Measurements from ENCODE around the gene ST7L. TPM values are rescaled to one million over a fixed set of nuclear protein-coding genes. Genes with fewer than 3 reads are reported as not detected.
"Not testable (repeated sequence)": the region's sequence is repeated elsewhere in the genome, so short reads cannot be mapped to it uniquely, and the experiment has no call there.

Gene ST7L, protein sequence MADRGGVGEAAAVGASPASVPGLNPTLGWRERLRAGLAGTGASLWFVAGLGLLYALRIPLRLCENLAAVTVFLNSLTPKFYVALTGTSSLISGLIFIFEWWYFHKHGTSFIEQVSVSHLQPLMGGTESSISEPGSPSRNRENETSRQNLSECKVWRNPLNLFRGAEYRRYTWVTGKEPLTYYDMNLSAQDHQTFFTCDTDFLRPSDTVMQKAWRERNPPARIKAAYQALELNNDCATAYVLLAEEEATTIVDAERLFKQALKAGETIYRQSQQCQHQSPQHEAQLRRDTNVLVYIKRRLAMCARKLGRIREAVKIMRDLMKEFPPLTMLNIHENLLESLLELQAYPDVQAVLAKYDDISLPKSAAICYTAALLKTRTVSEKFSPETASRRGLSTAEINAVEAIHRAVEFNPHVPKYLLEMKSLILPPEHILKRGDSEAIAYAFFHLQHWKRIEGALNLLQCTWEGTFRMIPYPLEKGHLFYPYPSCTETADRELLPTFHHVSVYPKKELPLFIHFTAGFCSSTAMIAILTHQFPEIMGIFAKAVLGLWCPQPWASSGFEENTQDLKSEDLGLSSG
- polyA plus RNA-seq, result 7.5 TPM

- peak within 1 kb of the TSS; percentile 97 to 99 (median 98) for H3K4me3 Mint-ChIP-seq
- H3K4me1 Mint-ChIP-seq, result peaks cover 16 to 28% (median 24%) of the 10 kb centered on the region in 3 donors
Measured at GRCh38 chr1:112618721-112619517, at the start of gene ST7L. Gene ST7L, minus strand, starts transcription at chr1:112619141. Its CDS starts 28 bp downstream, at chr1:112619113.

GRCh38 chr1:112666946-112667345 is 48.0 kb upstream of the ST7L start:
- Mint-ChIP-seq H3K36me3 (peaks cover 4% of the 10 kb centered on the region), H3K27me3 (no peaks in the 10 kb centered on the region), H3K27ac (peak overlapping the region in 2 of 3 donors; percentile 2 to 4), H3K4me3 (no peak overlapping the region), H3K9me3 (no peaks in the 10 kb centered on the region), H3K4me1 (peaks cover 3 to 12% (median 6%) of the 10 kb centered on the region in 3 donors)

More at GRCh38 chr1:112618721-112619517, at the start of gene ST7L:
- no peaks in the 10 kb centered on the region for H3K9me3 Mint-ChIP-seq
- H3K27ac Mint-ChIP-seq, result peak within 1 kb of the TSS; percentile 96 to 99 (median 99)
- peaks cover 4% of the 10 kb centered on the region for H3K36me3 Mint-ChIP-seq
- no peaks in the 10 kb centered on the region for H3K27me3 Mint-ChIP-seq

GRCh38 chr1:112665857-112666256 is 46.9 kb upstream of the ST7L start:
- Mint-ChIP-seq H3K4me3 (no peak overlapping the region), H3K27ac (no peak overlapping the region), H3K36me3 (peaks cover 8% of the 10 kb centered on the region), H3K9me3 (no peaks in the 10 kb centered on the region), H3K27me3 (no peaks in the 10 kb centered on the region), H3K4me1 (peaks cover 3 to 12% (median 6%) of the 10 kb centered on the region in 3 donors)

- no peak overlapping the region for H3K4me3 Mint-ChIP-seq
- H3K27ac Mint-ChIP-seq, result peak overlapping the region in 1 of 3 donors; percentile 26
- no peaks in the 10 kb centered on the region for H3K27me3 Mint-ChIP-seq
- peaks cover 1% of the 10 kb centered on the region for H3K36me3 Mint-ChIP-seq
- H3K9me3 Mint-ChIP-seq, result no peaks in the 10 kb centered on the region
- H3K4me1 Mint-ChIP-seq, result peaks cover 7 to 11% (median 7%) of the 10 kb centered on the region in 3 donors
Measured at GRCh38 chr1:112651205-112651604, 32.3 kb upstream of the ST7L start.

DNA sequence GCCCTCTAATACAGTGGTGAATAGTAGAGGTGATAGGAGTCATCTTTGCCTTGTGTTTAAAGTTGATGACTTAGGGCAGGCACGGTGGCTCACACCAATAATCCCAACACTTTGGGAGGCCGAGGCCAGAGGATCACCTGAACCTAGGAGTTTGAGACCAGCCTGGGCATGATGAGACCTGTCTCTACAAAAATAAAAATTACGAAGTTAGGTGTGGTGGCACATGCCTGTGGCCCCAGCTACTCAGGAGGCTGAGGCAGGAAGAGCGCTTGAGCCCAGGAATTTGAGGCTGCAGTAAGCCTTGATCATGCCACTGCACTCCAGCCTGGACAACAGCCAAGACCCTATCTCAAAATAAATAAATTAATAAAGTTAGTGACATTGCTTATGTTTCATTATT is 27.3 kb upstream of the ST7L start:
- H3K4me1 Mint-ChIP-seq, result peaks cover 20 to 24% (median 23%) of the 10 kb centered on the region in 3 donors
- peak overlapping the region in 1 of 3 donors; percentile 21 for H3K27ac Mint-ChIP-seq
- no peaks in the 10 kb centered on the region for H3K9me3 Mint-ChIP-seq
- H3K36me3 Mint-ChIP-seq, result peaks cover 5% of the 10 kb centered on the region
- no peaks in the 10 kb centered on the region for H3K27me3 Mint-ChIP-seq
- H3K4me3 Mint-ChIP-seq, result peak overlapping the region in 1 of 4 donors; percentile 17

GRCh38 chr1:112643080-112643479 is 24.1 kb upstream of the ST7L start:
- Mint-ChIP-seq H3K9me3 (no peaks in the 10 kb centered on the region), H3K4me1 (peaks cover 20 to 23% (median 23%) of the 10 kb centered on the region in 3 donors), H3K27ac (peak overlapping the region in 1 of 3 donors; percentile 31), H3K36me3 (peaks cover 6% of the 10 kb centered on the region), H3K4me3 (peak overlapping the region in 1 of 4 donors; percentile 15), H3K27me3 (no peaks in the 10 kb centered on the region)

- peaks cover 31 to 32% (median 31%) of the 10 kb centered on the region in 3 donors for H3K4me1 Mint-ChIP-seq
Measured at GRCh38 chr1:112640437-112640836, 21.5 kb upstream of the ST7L start.

DNA sequence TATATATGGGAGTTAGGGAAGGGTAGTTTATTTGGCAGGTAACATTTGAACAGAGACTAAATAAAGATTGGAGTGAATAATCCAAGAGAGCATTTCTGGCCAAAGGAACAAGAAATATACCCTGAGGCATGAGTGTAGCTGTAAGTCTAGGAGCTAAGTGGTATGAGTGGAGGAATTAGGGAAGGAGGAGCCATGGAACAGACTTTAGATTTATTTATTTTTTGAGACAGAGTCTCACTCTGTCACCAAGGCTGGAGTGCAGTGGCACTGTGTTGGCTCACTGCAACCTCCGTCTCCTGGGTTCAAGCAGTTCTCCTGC is 19.1 kb upstream of the ST7L start:
- Mint-ChIP-seq H3K9me3 (no peaks in the 10 kb centered on the region), H3K27me3 (no peaks in the 10 kb centered on the region), H3K27ac (peak overlapping the region in 2 of 3 donors; percentile 3 to 88), H3K4me3 (peak overlapping the region in 1 of 4 donors; percentile 61), H3K4me1 (peaks cover 40 to 48% (median 44%) of the 10 kb centered on the region in 3 donors), H3K36me3 (peaks cover 11% of the 10 kb centered on the region)

More at GRCh38 chr1:112640437-112640836, 21.5 kb upstream of the ST7L start:
- not testable (repeated sequence) for H3K27me3 Mint-ChIP-seq, H3K9me3 Mint-ChIP-seq, H3K4me3 Mint-ChIP-seq, H3K36me3 Mint-ChIP-seq
- H3K27ac Mint-ChIP-seq, result peak overlapping the region in 1 of 3 donors; percentile 86

DNA sequence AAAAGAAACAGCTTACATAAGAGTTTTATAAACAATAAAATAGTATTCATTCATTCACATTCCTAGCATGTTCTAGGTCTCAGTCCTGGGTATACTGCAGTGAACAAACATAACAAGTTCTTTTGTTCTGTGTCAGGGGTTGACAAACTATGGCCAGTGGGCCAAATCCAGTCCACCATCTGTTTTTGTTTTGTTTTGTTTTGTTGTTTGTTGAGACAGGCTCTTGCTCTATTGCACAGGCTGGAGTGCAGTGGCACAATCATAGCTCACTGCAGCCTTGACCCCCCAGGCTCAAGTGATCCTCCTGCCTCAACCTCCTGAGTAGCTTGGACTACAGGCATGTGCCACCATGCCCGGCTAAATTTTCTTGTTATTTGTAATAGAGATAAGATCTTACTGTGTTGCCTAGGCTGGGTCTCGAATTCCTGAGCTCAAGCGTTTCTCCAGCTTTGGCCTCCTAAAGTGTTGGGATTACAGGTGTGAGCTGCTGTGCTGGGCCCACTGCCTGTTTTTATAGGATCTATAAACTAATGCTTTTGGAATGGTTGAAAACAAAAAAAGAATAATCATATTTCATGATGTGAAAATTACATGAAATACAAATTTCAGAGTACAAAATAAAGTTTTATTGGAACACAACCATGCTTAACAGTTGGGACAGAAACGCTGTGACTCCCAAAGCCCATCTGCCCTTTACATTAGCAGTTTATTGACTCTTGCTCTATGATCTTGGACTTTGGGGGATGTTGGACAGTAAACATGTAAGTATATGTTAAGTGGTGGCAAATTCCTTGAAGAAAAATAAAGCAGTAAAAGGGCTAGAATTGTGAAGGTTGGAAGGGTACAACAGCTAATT is 18.5 kb upstream of the ST7L start:
- H3K27me3 Mint-ChIP-seq, result no peaks in the 10 kb centered on the region
- H3K36me3 Mint-ChIP-seq, result peaks cover 11% of the 10 kb centered on the region
- no peaks in the 10 kb centered on the region for H3K9me3 Mint-ChIP-seq
- peaks cover 43 to 49% (median 48%) of the 10 kb centered on the region in 3 donors for H3K4me1 Mint-ChIP-seq
- H3K4me3 Mint-ChIP-seq, result peak overlapping the region in 3 of 4 donors; percentile 32 to 70 (median 61)
- peak overlapping the region in 2 of 3 donors; percentile 79 to 88 for H3K27ac Mint-ChIP-seq

- Mint-ChIP-seq H3K9me3 (no peaks in the 10 kb centered on the region), H3K4me3 (peak overlapping the region in 2 of 4 donors; percentile 32 to 70), H3K27me3 (no peaks in the 10 kb centered on the region), H3K36me3 (peaks cover 11% of the 10 kb centered on the region), H3K4me1 (peaks cover 40 to 49% (median 49%) of the 10 kb centered on the region in 3 donors), H3K27ac (peak overlapping the region; percentile 67 to 88 (median 79))
Measured at GRCh38 chr1:112636597-112637253, 17.8 kb upstream of the ST7L start.

GRCh38 chr1:112636056-112636455 is 17.1 kb upstream of the ST7L start:
- peak overlapping the region; percentile 76 to 88 (median 87) for H3K27ac Mint-ChIP-seq
- no peaks in the 10 kb centered on the region for H3K9me3 Mint-ChIP-seq
- H3K4me3 Mint-ChIP-seq, result peak overlapping the region in 2 of 4 donors; percentile 76 to 84
- peaks cover 40 to 54% (median 52%) of the 10 kb centered on the region in 3 donors for H3K4me1 Mint-ChIP-seq
- H3K36me3 Mint-ChIP-seq, result peaks cover 11% of the 10 kb centered on the region
- no peaks in the 10 kb centered on the region for H3K27me3 Mint-ChIP-seq

- Mint-ChIP-seq H3K4me3 (no peak overlapping the region), H3K36me3 (peaks cover 11% of the 10 kb centered on the region), H3K27me3 (no peaks in the 10 kb centered on the region), H3K9me3 (no peaks in the 10 kb centered on the region), H3K4me1 (peaks cover 47 to 65% (median 62%) of the 10 kb centered on the region in 3 donors), H3K27ac (peak overlapping the region in 2 of 3 donors; percentile 18 to 50)
Measured at GRCh38 chr1:112634367-112634766, 15.4 kb upstream of the ST7L start.

DNA sequence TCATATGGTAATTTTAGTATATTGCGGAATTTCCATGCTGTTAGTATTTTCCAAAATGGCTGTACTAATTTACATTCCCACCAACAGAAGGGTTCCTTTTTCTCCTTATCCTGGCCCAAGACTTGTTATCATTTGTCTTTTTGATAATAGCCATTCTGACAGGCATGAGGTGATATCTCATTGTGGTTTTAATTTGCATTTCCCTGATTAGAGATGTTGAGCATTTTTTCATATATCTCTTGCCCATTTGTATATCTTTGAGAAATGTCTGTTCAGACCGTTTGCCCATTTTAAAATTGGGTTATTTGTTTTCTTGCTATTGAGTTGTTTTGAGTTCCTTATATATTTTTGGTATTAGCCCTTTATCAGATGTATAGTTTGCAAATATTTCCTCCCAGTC is 14.7 kb upstream of the ST7L start:
- Mint-ChIP-seq H3K36me3 (peaks cover 14% of the 10 kb centered on the region), H3K4me3 (peak overlapping the region in 1 of 4 donors; percentile 49), H3K9me3 (no peaks in the 10 kb centered on the region), H3K4me1 (peaks cover 53 to 68% (median 66%) of the 10 kb centered on the region in 3 donors), H3K27me3 (no peaks in the 10 kb centered on the region), H3K27ac (peak overlapping the region in 1 of 3 donors; percentile 18)
